Stimulated activated CD4-positive, alpha-beta T cell treated with anti-CD3 and anti-CD28 coated beads, Interleukin-2, amount 100 ng/mL, for 48 hours (primary cell): ENCODE measurements around the gene CNTNAP1.
A peak's percentile ranks its signal among the peaks of the same experiment; 100 is the strongest.

ENCODE experiments used
- DNase-seq, 2 donors: peaks; one replicate each; pipeline ENCODE4 v3.0.0-alpha.2; 2020

CNTNAP1 gene

DNA sequence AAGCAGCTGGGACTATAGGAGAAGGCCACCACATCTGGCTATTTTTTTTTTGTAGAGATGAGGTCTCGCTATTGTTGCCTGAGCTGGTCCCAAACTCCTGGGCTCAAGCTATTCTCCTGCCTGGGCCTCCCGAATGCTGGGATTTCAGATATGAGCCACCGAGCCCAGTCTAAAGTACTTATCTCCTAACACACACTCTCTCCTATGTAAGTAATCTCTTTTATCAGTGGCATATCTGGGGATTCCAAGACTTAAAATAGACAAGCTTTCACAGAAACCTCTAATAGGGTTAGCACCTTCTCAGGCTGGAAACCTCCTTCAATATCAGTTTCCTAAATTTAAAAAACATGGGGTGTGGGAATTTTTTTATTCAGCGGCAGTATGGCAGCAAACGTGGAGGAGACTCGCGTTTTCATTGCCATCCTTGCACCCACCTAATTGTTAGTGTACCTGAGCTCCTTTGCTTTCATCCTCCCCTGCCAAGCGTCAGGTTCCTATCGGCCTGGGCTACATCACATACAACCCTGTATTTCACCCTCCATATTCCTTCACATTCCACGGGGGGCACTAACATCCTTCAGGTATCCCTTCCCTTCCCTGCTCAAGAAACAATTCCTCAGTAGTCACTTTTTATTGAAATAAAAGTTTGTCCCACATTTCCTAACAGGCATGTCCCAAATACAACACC is 61.4 kb downstream of the CNTNAP1 start:
- DNase-seq, result no peak

DNA sequence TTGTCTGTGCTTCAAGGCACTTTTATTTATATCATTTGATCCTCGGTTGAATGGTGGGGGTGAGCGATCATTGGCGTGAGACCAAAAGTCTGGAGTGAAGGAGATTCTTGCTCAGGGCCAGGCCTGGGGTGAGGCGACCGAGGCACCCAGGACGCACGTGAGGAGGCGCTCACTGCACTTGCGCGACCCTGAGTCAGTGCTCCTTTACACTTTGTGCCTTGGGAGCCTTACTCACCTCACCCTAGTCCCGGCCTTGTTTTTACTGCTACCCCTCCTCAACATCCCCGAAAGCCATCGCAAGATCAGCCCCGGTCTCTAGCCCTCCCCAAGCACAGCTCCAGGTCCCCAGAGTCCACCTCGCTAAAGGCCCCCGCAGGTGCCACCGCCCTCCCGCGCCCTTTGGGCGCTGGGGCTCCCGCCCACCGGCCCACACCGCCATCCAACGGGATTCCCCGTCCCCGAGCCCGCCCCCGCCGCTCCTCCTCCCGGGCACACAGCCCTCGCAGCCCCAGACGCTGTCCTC is 62.0 kb downstream of the CNTNAP1 start:
- DNase-seq, result peak; percentile 60 to 61

DNA sequence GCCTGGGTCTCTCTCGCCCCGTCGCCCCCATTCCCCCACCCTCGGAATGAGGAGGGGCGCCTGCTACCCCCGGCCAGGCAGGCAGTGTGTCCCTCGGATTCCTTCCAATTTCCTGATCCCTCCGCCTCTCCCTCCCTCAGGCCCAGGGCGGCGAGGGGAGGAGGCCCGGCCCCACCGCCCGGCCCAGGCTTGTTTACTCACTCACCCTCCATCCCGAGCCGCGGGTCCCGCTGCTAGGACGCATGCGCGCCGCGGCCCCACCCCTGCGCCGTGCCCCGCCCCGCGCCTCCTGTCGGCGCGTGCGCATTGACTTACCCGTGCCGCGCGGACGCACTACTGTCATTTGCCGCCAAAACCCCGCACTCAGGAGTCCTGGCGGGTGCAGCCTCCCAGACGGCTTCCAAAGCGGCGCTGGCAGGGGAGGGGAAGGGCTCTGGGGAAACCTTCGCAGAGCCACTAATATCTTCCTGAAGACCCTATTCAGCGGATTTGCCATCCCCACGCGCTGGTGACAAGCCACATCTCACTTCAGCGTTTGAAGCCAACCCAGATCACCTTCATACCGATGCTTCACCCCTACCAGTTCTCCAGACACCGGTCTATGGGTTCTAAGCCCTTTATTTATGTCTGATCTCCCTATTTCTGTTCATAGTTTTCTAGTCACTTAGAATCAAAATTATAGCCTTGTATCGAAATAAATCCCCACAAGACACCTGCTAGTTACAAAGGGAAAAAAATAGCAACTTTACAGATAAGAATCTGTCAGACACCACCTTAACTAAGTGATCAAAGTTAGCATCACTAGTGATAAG is 62.7 kb downstream of the CNTNAP1 start, which contains the start of gene EZH1:
Gene EZH1 (minus strand): TSS at position 235 of the 812 bp plus-strand sequence. CDS start 16,099 bp downstream, outside the sequence.
- peak; percentile 90 to 93 for DNase-seq

DNA sequence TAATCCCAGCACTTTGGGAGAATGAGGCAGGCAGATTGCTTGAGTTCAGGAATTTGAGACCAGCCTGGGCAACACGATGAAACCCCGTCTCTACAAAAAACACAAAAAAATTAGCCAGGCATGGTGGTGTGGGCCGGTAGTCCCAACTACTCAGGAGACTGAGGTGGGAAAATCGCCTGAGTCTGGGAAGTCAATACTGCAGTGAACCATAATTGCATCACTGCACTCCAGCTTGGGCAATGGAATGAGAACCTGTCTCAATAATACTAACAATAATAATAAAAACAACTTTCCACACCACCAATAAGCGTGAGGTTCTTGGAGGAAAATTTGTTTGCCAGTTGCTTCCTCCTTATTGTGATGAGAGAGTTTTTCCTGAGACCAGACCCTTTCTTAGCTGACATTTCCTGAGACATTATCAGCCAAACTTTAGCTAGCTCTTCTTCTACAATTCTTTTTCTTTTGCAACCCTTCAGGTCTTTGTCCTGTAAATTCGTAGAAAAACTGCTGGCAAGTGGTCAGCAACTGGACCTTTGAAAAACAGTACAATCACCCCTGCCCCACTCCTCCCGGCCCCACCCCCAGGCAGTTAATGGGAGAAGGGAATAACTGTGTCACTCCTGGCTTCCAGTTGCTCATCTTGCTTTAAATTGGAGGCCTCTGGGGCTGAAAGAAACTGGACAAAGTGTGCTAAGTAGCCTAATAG is 66.0 kb downstream of the CNTNAP1 start:
- no peak for DNase-seq

DNA sequence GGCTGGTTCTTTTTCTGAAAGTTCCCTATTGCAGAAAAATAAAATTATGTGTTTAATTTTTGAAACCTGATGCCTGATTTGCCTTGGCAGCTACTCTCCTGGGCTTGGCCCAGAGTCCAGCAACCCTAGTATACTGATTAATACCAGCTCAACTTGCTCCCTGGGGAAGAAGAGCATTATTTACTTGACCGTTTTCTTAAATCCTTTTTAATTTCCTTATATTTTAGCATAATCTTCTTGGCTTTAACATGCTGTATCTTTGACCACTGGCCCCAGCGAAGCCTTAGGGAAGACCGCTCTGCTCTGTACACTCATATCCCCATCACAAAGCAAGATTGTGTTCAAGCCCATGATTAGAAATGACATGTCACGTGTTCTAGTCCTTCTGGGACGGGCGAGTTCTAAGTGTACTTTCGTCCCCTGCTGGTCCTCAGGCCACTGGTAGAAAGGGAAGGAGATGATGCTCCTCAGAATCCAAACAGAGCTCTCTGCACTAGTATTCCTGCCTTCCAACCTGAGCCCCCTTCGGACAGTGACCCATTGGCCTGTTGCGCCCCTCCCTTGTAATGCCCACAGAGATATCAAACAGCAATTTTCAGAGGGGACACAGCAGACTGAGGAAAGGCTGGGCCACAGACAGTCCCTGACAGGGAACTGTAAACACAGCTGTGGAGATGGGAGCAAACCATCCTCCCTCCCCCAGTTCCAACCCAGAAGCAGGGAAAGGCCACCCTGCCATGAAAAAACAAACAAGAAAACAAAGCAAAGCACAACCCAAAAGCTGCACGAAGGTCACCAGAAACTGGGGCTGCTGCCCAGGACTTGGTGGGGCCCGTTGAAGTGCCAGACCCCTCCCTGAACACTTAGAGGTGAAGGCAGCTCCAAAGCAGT is 66.8 kb downstream of the CNTNAP1 start:
- no peak for DNase-seq
